Fibroblast of the aortic adventitia (primary cell): ENCODE results near the gene TADA2B. TPM values are rescaled to one million over a fixed set of nuclear protein-coding genes. Genes with fewer than 3 reads are reported as not detected.
A peak's percentile ranks its signal among the peaks of the same experiment; 100 is the strongest.

Source experiments
- DNase-seq: peaks from one replicate; pipeline ENCODE4 v3.0.0-alpha.2; 2010; ENCODE audit warnings: low read depth
- H3K4me3 ChIP-seq: 2 replicates; pipeline ENCODE4 v1.5.1; 2011; ENCODE audit warnings: low read depth, mild to moderate bottlenecking, control low read depth, low read length, moderate library complexity
- total RNA-seq: library from RNA; depleted of rRNA; stranded (reverse); fragments of >200 nt; gene quantifications from 2 replicates; pipeline ENCODE4 v1.2.3, GENCODE V29; 2012; ENCODE audit warnings: low replicate concordance
- TF ChIP-seq, protein P1 (sequence below): IDR thresholded peaks from 2 replicates; pipeline ENCODE4 v1.5.1; 2011; ENCODE audit warnings: mild to moderate bottlenecking, low read length, control low read depth, inconsistent platforms; ENCODE audit not compliant: insufficient read depth

Gene TADA2B
- total RNA-seq, 1 donor, result 11.5 TPM

DNA sequence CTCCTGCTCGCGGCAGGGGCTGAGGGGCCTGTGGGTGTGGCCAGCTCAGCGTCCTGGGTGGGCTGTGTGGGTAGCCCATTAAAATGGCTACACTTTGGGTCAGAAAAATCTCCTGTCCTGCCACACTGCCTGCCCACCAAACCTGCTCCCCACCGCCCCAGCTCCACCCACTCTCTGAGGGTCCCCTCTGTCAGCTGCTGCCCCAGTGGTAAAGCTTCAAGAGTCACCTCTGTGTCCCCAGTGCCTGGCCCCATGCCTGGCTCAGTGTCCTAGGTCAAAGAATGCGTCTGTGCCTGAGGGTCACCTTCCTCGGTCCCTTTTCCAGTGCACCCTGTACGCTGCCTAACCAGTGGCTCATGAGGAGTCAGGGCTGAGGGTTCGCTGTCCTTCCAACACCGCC, 24.9 kb upstream of the TADA2B start:
- no peak overlapping the region for H3K4me3 ChIP-seq
- no peak for DNase-seq
- TF ChIP-seq, protein P1, sequence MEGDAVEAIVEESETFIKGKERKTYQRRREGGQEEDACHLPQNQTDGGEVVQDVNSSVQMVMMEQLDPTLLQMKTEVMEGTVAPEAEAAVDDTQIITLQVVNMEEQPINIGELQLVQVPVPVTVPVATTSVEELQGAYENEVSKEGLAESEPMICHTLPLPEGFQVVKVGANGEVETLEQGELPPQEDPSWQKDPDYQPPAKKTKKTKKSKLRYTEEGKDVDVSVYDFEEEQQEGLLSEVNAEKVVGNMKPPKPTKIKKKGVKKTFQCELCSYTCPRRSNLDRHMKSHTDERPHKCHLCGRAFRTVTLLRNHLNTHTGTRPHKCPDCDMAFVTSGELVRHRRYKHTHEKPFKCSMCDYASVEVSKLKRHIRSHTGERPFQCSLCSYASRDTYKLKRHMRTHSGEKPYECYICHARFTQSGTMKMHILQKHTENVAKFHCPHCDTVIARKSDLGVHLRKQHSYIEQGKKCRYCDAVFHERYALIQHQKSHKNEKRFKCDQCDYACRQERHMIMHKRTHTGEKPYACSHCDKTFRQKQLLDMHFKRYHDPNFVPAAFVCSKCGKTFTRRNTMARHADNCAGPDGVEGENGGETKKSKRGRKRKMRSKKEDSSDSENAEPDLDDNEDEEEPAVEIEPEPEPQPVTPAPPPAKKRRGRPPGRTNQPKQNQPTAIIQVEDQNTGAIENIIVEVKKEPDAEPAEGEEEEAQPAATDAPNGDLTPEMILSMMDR, result no peak

DNA sequence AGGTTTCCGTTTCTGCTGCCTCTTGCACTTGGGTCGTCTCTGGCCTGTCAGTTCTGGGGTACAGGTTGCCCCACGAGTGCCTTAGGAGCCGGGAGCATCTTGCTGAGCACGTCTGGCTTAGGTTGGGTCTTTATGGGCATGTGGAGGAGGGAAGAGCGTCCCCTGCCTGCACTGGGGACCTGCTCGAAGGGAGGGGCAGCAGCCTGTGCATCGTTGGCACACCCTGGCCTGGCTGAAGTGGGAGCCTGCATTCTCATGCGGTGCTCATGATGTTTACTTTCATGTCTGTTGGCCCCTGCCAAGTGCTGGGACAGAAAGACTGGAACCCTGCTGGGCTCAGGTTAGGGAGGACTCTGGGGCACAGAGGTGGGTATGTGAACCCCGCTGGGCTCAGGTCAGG, 23.8 kb upstream of the TADA2B start:
- TF ChIP-seq, protein P1, result no peak
- no peak overlapping the region for H3K4me3 ChIP-seq
- no peak for DNase-seq

DNA sequence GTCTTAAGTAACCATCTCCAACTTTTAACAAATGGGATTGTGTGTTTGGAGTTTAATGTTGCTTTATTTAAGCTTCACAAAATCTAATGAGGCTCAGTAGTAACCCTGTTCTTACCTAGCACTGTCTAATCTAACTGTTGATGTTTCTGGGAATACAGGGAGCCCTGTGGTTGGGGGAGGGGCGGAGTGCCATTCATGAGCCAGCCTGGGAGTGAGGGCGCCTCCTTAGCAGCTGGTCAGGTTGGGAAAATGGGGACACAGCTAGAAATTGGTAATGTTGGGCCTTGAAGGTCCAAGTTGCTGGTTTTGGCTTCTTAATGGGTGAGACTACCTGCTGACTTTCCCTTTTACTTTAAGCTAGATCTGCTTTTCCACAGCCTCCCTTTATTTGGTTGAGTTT, 22.9 kb upstream of the TADA2B start:
- TF ChIP-seq, protein P1, result no peak
- H3K4me3 ChIP-seq, result no peak overlapping the region
- no peak for DNase-seq

- no peak for DNase-seq
- TF ChIP-seq, protein P1, result no peak
- H3K4me3 ChIP-seq, result no peak overlapping the region
These were observed 22.3 kb upstream of the TADA2B start for GRCh38 chr4:7020856-7021255.

GRCh38 chr4:7021355-7021754, 21.8 kb upstream of the TADA2B start:
- no peak overlapping the region for H3K4me3 ChIP-seq
- TF ChIP-seq, protein P1, result no peak
- DNase-seq, result no peak

DNA sequence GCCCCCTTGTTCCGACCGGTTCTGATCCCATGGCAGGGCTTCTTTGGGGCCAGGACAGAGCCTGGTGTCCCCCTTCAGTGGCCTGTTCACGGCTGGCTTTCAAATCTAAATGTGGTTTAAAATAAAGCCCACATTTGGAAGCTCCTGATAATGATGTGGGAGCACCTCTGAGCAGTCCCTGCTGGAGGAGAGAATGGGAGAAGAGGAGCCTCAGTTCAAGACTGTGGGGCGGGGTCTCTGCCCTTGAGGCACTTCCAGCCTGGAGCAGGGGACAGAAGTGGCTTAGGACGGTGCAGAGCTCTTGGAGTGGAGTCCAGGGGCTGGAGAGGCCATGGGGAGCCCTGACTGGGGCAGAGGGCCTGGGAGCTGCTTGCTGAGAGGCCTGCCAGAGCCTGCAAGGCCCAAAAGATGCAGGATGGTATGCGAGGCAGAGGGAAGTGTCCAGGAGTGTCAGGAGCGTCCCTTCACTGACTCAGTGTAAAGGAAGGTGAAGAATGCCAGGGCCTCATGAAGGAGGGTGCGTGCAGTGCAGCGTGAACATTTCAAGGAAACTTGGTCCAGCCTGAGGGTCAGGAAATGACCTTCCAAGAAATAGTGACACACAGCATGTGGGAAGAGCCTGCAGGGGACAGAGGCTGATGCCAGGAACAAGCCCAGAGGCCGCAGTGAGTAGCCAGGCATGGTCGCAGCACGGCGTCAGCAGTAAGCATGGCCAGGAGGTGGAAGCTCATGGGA, 21.1 kb upstream of the TADA2B start:
- TF ChIP-seq, protein P1, result no peak
- peak; percentile 76 for DNase-seq
- no peak overlapping the region for H3K4me3 ChIP-seq

- TF ChIP-seq, protein P1, result no peak
- no peak for DNase-seq
- no peak overlapping the region for H3K4me3 ChIP-seq
These were observed 19.7 kb upstream of the TADA2B start for GRCh38 chr4:7023486-7023885.
